ENCODE data around the gene UBE3D.

Gene UBE3D

DNA sequence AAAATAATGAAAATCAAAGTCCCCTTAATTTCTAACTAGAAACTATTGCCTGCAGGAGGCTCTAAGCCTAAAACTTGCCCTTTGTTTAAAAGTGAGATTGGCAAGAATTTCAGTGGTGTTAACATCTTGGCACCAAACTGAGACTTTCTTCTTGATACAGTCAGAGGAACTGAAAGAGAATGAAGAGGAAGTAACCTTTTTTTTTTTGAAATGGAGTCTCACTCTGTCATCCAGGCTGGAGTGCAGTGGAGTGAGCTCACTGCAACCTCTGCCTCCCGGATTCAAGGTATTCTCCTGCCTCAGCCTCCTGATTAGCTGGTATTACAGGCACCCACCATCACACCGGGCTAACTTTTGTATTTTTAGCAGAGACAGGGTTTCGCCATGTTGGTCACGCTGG lies 5.4 kb upstream of the UBE3D start:
- TF ChIP-seq, protein P1, sequence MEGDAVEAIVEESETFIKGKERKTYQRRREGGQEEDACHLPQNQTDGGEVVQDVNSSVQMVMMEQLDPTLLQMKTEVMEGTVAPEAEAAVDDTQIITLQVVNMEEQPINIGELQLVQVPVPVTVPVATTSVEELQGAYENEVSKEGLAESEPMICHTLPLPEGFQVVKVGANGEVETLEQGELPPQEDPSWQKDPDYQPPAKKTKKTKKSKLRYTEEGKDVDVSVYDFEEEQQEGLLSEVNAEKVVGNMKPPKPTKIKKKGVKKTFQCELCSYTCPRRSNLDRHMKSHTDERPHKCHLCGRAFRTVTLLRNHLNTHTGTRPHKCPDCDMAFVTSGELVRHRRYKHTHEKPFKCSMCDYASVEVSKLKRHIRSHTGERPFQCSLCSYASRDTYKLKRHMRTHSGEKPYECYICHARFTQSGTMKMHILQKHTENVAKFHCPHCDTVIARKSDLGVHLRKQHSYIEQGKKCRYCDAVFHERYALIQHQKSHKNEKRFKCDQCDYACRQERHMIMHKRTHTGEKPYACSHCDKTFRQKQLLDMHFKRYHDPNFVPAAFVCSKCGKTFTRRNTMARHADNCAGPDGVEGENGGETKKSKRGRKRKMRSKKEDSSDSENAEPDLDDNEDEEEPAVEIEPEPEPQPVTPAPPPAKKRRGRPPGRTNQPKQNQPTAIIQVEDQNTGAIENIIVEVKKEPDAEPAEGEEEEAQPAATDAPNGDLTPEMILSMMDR (conservative IDR thresholded peaks at IDR 0.05; ENCODE audit: low read depth, low read length), result no peak
- no peak overlapping the region for H3K4me3 ChIP-seq (ENCODE audit: low read length)
- DNase-seq (ENCODE audit: low read depth), result no peak

DNA sequence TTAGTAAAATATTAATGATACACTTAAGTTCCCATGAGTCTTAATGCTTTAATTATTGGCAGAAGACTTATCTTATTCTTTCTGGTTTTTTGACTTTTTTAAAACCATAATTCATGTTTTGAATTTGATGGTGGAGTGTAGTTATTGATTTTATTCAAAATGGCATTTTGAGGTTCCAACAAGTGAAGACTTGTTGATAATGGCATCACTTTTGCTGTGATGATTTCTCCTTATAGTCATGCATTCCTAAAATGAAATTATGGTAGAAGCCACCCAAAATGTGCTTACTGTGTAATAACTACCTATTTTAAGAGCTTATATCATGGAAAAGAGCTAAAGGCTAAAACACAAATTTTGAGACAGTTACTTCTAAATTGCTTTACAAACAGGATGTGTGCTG lies 4.0 kb upstream of the UBE3D start:
- H3K4me3 ChIP-seq (ENCODE audit: low read length), result no peak overlapping the region
- no peak for DNase-seq (ENCODE audit: low read depth)
- TF ChIP-seq, protein P1 (conservative IDR thresholded peaks at IDR 0.05; ENCODE audit: low read depth, low read length), result no peak

DNA sequence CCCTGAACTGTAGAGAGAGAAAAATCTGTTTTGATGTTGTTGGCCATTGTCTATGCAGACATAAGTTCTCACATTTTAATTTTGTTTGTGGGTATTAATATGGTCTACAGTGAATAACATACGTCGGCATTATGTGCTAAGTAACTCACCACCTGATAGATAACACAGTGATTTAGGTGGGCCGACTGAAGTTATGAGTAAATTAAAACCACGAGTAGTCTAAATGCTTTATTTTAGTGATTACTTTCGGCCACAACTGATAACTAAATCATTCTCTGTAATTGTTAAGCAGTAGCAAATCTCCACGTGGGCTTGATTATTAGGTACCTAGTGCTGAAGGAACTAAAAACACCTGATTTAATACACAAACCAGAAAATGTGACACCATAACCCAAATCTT lies 3.0 kb upstream of the UBE3D start:
- H3K4me3 ChIP-seq (ENCODE audit: low read length), result peak overlapping the region; percentile 77
- TF ChIP-seq, protein P1 (conservative IDR thresholded peaks at IDR 0.05; ENCODE audit: low read depth, low read length), result no peak
- no peak for DNase-seq (ENCODE audit: low read depth)

DNA sequence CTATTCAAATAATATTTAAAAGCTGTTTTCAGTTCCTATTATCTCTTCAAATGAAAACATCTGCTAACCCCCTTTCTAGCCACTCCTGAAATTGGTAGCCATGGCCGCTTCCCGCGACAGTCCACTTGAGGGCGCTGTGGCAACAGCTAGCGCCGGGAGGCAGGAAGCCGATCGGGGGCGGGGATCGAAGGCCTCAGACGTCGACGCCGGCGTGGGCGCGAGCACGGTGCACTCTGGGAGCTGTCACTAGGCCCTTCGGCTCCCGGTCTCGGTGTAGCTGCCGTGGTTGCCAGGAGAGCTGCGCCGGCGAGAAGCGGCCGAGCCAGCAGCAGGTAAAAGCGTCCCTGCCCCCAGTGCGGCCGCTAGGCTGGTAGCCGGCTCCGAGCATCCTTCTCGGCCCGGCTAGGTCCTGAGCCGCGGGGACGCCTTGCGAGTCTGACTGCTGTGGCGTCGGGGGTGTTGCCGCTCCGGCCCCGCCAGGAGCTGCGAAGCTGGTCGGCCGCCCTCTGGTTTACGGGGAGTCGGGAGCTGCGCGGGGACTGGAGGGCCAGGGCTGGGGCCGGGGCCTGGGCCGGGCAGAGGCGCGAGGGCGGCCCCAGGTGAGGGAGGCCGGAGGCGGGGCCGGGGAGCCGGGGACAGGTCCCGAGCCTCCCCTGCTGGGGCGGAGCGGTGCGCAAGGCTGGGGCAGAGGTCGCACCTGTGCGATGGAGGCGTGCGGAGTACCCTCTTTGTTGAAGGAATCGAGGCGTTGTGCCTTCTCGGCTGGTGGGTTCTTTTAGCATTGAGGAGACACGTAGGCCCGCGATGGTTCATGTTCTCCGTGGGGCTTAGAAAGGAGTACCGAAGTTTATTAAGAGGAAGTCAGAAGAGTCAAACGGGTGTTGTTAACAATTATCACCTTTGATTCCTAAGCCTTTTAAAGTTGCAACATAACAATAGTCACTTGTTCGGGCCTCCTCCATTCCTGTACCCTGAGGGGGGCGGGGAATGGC lies 2.1 kb upstream of the UBE3D start, which contains the start of gene DOP1A:
Gene DOP1A, plus strand, starts transcription at position 224 of the 992 bp plus-strand sequence. CDS start 29,307 bp downstream, outside the sequence.
- TF ChIP-seq, protein P1 (conservative IDR thresholded peaks at IDR 0.05; ENCODE audit: low read depth, low read length), result peak; percentile 98
- DNase-seq (ENCODE audit: low read depth), result peak; percentile 74
- peak within 1 kb of the TSS; percentile 77 for H3K4me3 ChIP-seq (ENCODE audit: low read length)

- DNase-seq (ENCODE audit: low read depth), result no peak
Measured at GRCh38 chr6:83062225-83062624, 3.4 kb downstream of the UBE3D start.

GRCh38 chr6:83061190-83061589 lies 4.5 kb downstream of the UBE3D start:
- DNase-seq (ENCODE audit: low read depth), result no peak
- TF ChIP-seq, protein P1 (conservative IDR thresholded peaks at IDR 0.05; ENCODE audit: low read depth, low read length), result no peak
- H3K4me3 ChIP-seq (ENCODE audit: low read length), result no peak overlapping the region

More at GRCh38 chr6:83062225-83062624, 3.4 kb downstream of the UBE3D start:
- TF ChIP-seq, protein P1 (conservative IDR thresholded peaks at IDR 0.05; ENCODE audit: low read depth, low read length), result no peak
- no peak overlapping the region for H3K4me3 ChIP-seq (ENCODE audit: low read length)

Measured in retinal pigment epithelial cell (primary cell).